Measurements from ENCODE around the gene PTGDR.

Gene PTGDR

GRCh38 chr14:52265253-52265652, 2.2 kb upstream of the PTGDR start:
- no peak for DNase-seq (ENCODE audit: low read depth)

- no peak for DNase-seq (ENCODE audit: low read depth)
Observed at GRCh38 chr14:52266179-52266578, 1.3 kb upstream of the PTGDR start.

DNA sequence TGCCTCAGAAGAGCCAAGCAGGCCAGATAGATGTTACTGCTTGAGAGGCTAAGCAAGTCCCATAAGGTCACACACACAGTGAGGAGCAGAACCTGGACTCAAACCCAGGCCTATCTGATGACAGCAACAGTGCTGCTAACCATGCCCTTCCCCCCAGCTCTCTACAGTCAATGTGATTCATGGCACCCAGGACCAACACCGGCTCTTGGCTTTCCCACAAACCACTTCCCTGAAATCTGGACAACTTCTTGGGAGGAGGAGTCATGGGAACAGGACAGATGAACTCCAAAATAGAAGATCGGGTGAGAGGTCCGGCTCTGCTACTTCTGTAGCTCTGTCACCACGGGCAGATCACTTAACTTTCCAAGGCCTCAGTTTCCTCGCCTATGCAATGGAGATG, 716 bp upstream of the PTGDR start:
- DNase-seq (ENCODE audit: low read depth): no peak

DNA sequence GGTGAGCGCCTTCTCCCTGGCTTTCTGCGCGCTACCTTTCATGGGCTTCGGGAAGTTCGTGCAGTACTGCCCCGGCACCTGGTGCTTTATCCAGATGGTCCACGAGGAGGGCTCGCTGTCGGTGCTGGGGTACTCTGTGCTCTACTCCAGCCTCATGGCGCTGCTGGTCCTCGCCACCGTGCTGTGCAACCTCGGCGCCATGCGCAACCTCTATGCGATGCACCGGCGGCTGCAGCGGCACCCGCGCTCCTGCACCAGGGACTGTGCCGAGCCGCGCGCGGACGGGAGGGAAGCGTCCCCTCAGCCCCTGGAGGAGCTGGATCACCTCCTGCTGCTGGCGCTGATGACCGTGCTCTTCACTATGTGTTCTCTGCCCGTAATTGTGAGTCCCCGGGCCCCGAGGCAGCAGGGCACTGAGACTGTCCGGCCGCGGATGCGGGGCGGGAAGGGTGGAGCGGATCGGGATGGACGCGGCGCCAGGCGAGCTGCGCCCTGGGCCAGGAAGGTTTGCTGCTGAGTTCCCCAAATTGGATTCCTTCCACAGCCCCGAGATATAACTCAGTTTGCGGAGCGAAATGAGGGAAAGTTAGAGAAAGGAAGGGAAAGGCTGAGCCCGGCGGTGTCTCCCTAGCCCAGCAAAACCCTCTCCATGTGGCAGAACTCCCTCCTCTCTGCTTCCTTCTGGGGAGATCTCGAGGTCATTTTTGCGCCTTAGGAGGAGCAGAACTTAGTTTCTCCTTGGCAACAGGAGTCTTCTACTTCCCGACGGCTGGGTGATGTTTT, 972 bp downstream of the PTGDR start:
- no peak for DNase-seq (ENCODE audit: low read depth)

GRCh38 chr14:52269100-52269499, 1.6 kb downstream of the PTGDR start:
- no peak for DNase-seq (ENCODE audit: low read depth)

DNA sequence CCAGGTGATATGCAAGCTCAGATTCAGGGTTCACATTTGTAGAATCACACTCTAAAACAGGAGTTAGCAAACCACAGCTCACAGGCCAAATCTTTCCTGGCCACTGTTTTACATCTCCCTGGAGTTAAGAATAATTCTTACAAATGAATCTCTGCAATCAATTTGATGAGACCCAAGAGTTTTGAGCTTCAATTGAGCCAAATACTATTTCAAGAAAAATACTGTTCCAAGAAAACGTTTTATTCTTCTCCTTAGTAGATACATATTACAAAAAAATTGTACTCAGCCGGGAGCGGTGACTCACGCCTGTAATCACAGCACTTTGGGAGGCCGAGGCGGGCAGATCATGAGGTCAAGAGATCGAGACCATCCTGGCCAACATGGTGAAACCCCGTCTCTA, 2.5 kb downstream of the PTGDR start:
- no peak for DNase-seq (ENCODE audit: low read depth)

GRCh38 chr14:52271538-52271937, 4.0 kb downstream of the PTGDR start:
- DNase-seq (ENCODE audit: low read depth): no peak

DNA sequence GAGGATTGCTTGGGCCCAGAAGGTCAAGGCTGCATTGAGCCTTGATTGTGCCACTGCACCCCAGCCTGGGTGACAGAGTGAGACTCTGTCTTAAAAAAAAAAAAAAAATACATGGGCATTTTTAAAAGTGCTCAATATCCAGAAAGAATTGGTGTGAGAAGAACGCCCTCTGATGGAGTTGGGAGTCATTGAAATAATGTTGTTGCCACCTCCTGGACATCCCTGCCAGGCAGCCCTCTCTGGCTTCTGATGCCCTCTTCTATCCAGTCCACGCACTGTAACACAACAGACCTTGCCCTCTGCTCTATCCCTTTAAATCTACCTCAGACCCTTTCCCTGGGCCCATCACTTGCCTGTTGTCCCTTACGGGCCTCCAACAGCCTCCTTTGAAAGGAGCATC, 4.9 kb downstream of the PTGDR start:
- no peak for DNase-seq (ENCODE audit: low read depth)

DNA sequence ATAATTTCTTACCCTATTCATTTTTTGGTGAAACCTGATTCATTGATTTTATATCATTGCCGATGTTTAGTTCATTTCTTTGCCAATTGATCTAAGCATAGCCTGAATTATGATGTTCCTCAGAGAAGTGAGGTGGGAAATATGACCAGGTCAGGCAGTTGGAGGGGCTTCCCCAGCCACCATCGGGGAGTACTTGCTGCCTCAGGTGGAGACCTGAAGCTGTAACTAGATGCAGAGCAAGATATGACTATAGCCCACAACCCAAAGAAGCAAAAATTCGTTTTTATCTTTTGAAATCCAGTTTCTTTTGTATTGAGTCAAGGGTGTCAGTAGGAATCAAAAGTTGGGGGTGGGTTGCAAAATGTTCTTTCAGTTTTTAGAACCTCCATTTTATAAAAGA, 7.9 kb downstream of the PTGDR start:
- DNase-seq (ENCODE audit: low read depth): no peak

GRCh38 chr14:52277552-52277951, 10.1 kb downstream of the PTGDR start:
- no peak for DNase-seq (ENCODE audit: low read depth)

GRCh38 chr14:52279408-52279807, 11.9 kb downstream of the PTGDR start:
- no peak for DNase-seq (ENCODE audit: low read depth)

DNA sequence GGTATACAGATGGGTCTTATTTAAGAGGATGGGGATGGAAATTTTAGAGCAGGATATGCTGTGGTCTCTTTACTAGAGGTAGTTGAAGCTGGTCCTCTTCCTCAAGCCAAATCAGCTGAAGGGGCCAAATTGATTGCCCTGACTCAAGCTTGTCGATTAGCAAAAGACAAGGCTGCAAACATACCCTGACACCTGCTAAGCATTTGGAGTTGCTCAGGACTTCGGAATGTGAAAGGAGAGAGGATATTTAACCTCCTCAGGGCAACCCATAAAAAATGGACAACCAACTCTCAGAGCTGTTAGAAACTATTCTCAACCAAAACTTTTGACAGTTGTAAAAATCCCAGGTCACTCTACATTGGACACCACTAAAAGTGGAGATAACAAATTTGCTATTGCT, 15.6 kb downstream of the PTGDR start:
- no peak for DNase-seq (ENCODE audit: low read depth)

DNA sequence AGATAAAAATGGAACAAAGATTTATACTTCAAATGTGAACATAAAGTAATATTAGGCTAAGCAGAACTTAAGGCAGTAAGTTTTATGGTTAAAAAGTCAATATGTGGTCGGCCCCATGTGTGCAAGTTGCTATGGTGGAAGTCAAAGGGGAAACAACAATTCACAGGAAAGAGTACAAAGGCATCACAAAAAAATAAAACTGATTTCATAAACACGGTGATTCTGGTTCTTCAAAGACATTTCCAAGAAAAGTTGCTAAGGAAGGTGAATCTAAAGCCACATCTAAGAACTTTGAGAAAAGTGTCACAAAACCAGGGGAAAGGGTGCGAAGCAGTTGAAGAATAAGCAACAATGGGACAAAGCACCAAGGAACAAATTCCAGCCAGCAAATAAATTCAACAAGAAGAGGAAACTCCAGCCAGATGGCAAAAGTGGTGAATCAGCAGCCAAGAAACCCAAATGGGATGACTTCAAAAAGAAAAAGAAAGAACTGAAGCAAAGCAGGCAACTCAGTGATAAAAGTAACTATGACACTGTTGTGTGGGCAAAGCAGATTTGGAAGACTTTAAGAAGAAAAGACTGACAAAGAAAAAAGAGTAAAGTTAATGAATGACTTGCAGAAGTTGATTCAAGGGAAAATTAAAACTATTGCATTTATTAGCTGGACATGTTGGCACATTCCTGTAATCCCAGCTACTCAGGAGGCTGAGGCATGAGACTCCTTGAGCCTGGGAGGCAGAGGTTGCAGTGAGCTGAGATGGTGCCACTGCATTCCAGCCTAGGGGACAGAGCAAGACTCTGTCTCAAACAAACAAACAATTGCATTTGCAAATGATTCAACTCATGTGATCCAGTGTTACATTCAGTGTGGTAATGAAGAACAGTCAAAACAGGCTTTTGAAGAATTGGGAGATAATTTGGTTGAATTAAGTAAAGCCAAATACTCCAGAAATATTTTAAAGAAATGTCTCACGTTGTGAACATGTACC, 19.5 kb downstream of the PTGDR start:
- DNase-seq (ENCODE audit: low read depth): no peak

DNA sequence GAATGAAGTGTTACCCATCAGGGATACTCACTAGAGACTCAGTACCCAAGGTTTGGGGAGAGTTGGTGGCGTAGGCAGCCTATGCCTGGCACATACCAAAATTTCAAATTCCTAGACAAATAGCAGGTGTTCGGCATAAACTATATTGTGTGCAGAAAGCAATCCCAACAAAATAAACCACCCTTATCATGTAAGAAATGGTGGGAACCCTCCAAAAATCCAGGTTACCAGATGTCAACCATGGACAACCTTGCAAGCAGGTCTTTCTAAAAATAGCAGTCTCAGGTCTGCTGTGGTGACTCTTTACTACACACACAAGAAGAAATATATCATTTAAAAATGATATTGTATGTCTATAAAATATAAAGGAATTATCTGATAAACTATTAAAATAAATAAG, 28.9 kb downstream of the PTGDR start:
- DNase-seq (ENCODE audit: low read depth): no peak

DNA sequence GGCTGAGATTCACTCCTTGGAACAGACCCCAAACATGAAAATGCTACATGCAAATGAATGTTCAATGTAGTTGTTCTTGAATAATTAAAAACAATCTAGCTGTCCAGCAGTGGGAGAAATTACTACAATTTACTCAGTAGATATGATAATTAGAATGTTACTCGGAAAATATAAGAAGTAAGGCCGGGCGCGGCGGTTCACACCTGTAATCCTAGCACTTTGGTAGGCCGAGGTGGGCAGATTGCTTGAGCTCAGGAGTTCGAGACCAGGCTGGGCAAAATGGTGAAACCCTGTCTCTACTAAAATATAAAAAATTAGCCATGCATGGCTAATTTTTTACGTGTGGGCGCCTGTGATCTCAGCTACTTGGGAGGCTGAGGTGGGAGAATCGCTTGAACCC, 31.3 kb downstream of the PTGDR start:
- no peak for DNase-seq (ENCODE audit: low read depth)

- no peak for DNase-seq (ENCODE audit: low read depth)
Observed at GRCh38 chr14:52299692-52300278, 32.3 kb downstream of the PTGDR start.

DNA sequence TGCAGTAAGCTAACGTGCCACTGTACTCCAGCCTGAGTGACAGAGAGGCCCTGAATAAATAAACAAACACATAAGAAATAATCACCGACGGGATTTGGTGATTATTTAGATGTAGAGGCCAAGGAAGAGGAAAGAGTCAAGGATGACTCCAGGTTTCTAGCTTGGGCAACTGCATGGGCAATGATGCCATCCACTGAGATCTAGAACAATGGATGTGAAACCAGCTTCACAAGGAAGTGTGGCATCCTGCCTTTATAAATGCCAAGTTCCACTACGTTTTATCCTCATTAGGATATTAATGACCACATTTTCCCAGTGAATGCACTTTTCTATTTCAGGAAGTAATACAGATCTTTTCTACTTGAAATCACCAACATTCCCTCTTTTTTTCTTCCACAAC, 35.7 kb downstream of the PTGDR start:
- no peak for DNase-seq (ENCODE audit: low read depth)

DNA sequence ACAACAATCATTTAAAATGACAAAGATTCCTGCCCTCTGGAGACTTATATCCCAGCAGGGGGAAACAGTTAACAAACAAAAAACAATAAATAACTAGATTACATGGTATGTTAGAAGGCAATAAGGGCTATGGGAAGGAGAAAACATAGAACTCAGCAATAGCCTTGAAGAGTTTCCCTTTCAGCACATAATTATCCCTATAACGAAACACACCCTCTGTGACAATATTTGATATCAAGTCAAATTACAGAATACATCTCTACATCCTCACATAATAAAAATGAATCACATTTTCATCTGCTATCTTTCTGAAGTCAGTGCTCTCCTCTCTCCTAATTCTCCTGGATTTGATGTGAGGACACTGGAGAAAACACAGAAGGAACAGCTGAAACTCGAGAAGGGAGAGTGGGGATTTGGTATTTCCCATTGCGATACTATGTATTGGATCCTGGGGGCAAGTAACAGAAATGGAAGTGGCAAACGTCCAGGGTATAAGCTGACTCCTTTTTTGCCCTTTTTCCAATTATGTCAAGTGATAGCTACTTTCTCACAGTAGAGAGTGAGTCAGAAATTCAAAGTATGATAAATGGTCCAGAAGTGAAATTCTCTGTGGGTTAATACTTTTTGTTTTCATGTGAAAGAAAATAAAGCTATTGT, 36.9 kb downstream of the PTGDR start:
- no peak for DNase-seq (ENCODE audit: low read depth)

DNA sequence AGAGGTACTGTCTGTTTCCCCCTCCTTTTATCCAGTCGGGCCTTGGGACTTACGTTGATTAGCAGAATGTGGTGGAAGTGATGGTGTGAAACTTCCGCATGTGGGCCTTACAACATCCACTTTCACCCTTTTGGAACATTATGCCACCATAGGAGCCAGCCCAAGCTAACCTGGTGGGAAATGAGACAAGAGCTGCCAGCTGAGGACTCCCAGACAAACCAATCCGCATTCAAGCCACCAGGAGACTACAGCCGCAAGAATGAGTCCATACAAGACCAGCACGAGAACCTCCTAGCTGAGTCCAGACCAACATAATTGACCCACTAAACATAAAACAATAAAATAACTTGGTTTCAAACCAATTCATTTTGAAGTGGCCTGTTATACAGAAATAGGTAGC, 37.5 kb downstream of the PTGDR start:
- DNase-seq (ENCODE audit: low read depth): no peak

- no peak for DNase-seq (ENCODE audit: low read depth)
Observed at GRCh38 chr14:52307376-52307775, 39.9 kb downstream of the PTGDR start.

- DNase-seq (ENCODE audit: low read depth): no peak
Observed at GRCh38 chr14:52307905-52308304, 40.4 kb downstream of the PTGDR start.

- DNase-seq (ENCODE audit: low read depth): no peak
Observed at GRCh38 chr14:52310541-52310940, 43.0 kb downstream of the PTGDR start.

Data from T follicular helper cell (primary cell).